HG02588 (cell line): ENCODE results near the gene PABPN1L.

Source experiments
- ATAC-seq: cut with Tn5 transposase; IDR thresholded peaks from one replicate; pipeline ENCODE4 v1.9.1; 2021; ENCODE audit warnings: mild to moderate bottlenecking, moderate library complexity; ENCODE audit not compliant: unreplicated experiment

PABPN1L gene

GRCh38 chr16:88815227-88815626, 51.2 kb downstream of the PABPN1L start:
- no peak for ATAC-seq

GRCh38 chr16:88814144-88814502, 52.3 kb downstream of the PABPN1L start:
- no peak for ATAC-seq
